Astrocyte (in vitro differentiated cells and primary cell): Measurements from ENCODE around the gene STIM1.

Source experiments
- EZH2 ChIP-seq: IDR thresholded peaks from 2 replicates; pipeline ENCODE4 v1.6.1; 2012; ENCODE audit warnings: mild to moderate bottlenecking, low read length, inconsistent platforms; ENCODE audit not compliant: insufficient read depth
- TF ChIP-seq, protein P1 (sequence below): IDR thresholded peaks from 2 replicates; pipeline ENCODE4 v1.5.1; 2011; ENCODE audit warnings: low read depth, mild to moderate bottlenecking, inconsistent platforms, low read length, moderate library complexity; ENCODE audit not compliant: insufficient read depth

- TF ChIP-seq, protein P1, sequence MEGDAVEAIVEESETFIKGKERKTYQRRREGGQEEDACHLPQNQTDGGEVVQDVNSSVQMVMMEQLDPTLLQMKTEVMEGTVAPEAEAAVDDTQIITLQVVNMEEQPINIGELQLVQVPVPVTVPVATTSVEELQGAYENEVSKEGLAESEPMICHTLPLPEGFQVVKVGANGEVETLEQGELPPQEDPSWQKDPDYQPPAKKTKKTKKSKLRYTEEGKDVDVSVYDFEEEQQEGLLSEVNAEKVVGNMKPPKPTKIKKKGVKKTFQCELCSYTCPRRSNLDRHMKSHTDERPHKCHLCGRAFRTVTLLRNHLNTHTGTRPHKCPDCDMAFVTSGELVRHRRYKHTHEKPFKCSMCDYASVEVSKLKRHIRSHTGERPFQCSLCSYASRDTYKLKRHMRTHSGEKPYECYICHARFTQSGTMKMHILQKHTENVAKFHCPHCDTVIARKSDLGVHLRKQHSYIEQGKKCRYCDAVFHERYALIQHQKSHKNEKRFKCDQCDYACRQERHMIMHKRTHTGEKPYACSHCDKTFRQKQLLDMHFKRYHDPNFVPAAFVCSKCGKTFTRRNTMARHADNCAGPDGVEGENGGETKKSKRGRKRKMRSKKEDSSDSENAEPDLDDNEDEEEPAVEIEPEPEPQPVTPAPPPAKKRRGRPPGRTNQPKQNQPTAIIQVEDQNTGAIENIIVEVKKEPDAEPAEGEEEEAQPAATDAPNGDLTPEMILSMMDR, result no peak
- no peak for TF ChIP-seq EZH2
Measured at GRCh38 chr11:4134806-4135205, 279.3 kb downstream of the STIM1 start.
